HEK293 (cell line): Measurements from ENCODE around the gene ZNF275.
"Not testable (repeated sequence)": the region's sequence is repeated elsewhere in the genome, so short reads cannot be mapped to it uniquely, and the experiment has no call there.

Source experiments
- CTCF ChIA-PET: fragments of 350-600 bp; formaldehyde crosslinking; extraction: SDS; loops from one replicate; lab custom pipeline; 2021; ENCODE audit warnings: antibody characterized with exemption; lab: Yijun Ruan, JAX
- POLR2A ChIA-PET: fragments of 300-600 bp; formaldehyde crosslinking; extraction: SDS; loops from one replicate; lab custom pipeline; 2020; ENCODE audit warnings: antibody characterized with exemption, inconsistent platforms; lab: Yijun Ruan, JAX
- H3K27ac ChIP-seq: fragments of 200-500 bp; sonication (Bioruptor generic); 2 replicates; pipeline ENCODE4 v1.5.1; 2014; ENCODE audit warnings: low read depth, low read length, control low read depth, inconsistent platforms; ENCODE audit errors: extremely low read depth
- H3K36me3 ChIP-seq, 2 experiments: fragments of 200-500 bp in 1 of 2; sonication (Bioruptor generic) in 1 of 2; 1 replicate in 1 of 2; 2 replicates in 1 of 2; pipeline ENCODE4 v1.5.1; 2014 to 2017; ENCODE audit warnings: inconsistent platforms in 2 of 2, low read length in 2 of 2; ENCODE audit not compliant: control insufficient read depth in 2 of 2, insufficient read depth in 1 of 2
- H3K4me1 ChIP-seq: fragments of 200-500 bp; sonication (Bioruptor generic); 2 replicates; pipeline ENCODE4 v1.5.1; 2014; ENCODE audit warnings: mild to moderate bottlenecking, low read length, inconsistent platforms; ENCODE audit not compliant: control insufficient read depth, insufficient read depth
- H3K4me3 ChIP-seq: 2 replicates; pipeline ENCODE4 v1.5.1; 2011; ENCODE audit warnings: low read depth, mild to moderate bottlenecking, control low read depth, low read length, moderate library complexity
- H3K9me3 ChIP-seq: fragments of 200-500 bp; sonication (Bioruptor generic); 2 replicates; pipeline ENCODE4 v1.5.1; 2014; ENCODE audit warnings: low read depth, low read length, inconsistent platforms; ENCODE audit not compliant: control insufficient read depth, insufficient read depth
- FEZF1 ChIP-seq: fragments of 450-650 bp; formaldehyde crosslinking; IDR thresholded peaks from 2 replicates; pipeline ENCODE4 v1.5.1; 2016; ENCODE audit warnings: missing biosample characterization, missing genetic modification characterization
- KLF1 ChIP-seq: fragments of 450-650 bp; formaldehyde crosslinking; IDR thresholded peaks from 2 replicates; pipeline ENCODE4 v1.5.1; 2016; ENCODE audit warnings: missing biosample characterization, missing genetic modification characterization
- MEIS1 ChIP-seq: sonication (generic); formaldehyde crosslinking; IDR thresholded peaks from 2 replicates; pipeline ENCODE4 v1.8.1; 2022; ENCODE audit warnings: missing genetic modification reagents, mild to moderate bottlenecking, borderline replicate concordance
- RBAK ChIP-seq: fragments of 450-650 bp; formaldehyde crosslinking; IDR thresholded peaks from 2 replicates; pipeline ENCODE4 v1.5.1; 2016; ENCODE audit warnings: missing biosample characterization, missing genetic modification characterization
- SP7 ChIP-seq: fragments of 450-650 bp; formaldehyde crosslinking; IDR thresholded peaks from 2 replicates; pipeline ENCODE4 v1.5.1; 2016; ENCODE audit warnings: missing biosample characterization, missing genetic modification characterization
- TRIM28 ChIP-seq: IDR thresholded peaks from 2 replicates; pipeline ENCODE4 v1.6.1; 2011; ENCODE audit warnings: low read length, control low read depth, borderline replicate concordance
- WT1 ChIP-seq: fragments of 450-650 bp; formaldehyde crosslinking; IDR thresholded peaks from 2 replicates; pipeline ENCODE4 v1.5.1; 2016; ENCODE audit warnings: missing biosample characterization, missing genetic modification characterization
- ZBTB1 ChIP-seq: fragments of 450-650 bp; formaldehyde crosslinking; IDR thresholded peaks from 2 replicates; pipeline ENCODE4 v1.5.1; 2016; ENCODE audit warnings: missing biosample characterization, missing genetic modification characterization
- ZBTB20 ChIP-seq: fragments of 450-650 bp; formaldehyde crosslinking; IDR thresholded peaks from 2 replicates; pipeline ENCODE4 v1.5.1; 2016; ENCODE audit warnings: missing biosample characterization, missing genetic modification characterization
- ZFHX2 ChIP-seq: fragments of 450-650 bp; formaldehyde crosslinking; conservative IDR thresholded peaks from 2 replicates; pipeline ENCODE4 v1.5.1; 2016; ENCODE audit warnings: missing biosample characterization, missing genetic modification characterization
- ZFP3 ChIP-seq: fragments of 450-650 bp; formaldehyde crosslinking; IDR thresholded peaks from 2 replicates; pipeline ENCODE4 v1.5.1; 2016; ENCODE audit warnings: low read depth, missing biosample characterization, missing genetic modification characterization
- ZNF112 ChIP-seq: fragments of 450-650 bp; formaldehyde crosslinking; IDR thresholded peaks from 2 replicates; pipeline ENCODE4 v1.5.0; 2017; ENCODE audit warnings: missing biosample characterization, missing genetic modification characterization
- ZNF169 ChIP-seq: fragments of 450-650 bp; formaldehyde crosslinking; IDR thresholded peaks from 2 replicates; pipeline ENCODE4 v1.5.1; 2016; ENCODE audit warnings: missing biosample characterization, missing genetic modification characterization
- ZNF221 ChIP-seq: fragments of 450-650 bp; formaldehyde crosslinking; IDR thresholded peaks from 2 replicates; pipeline ENCODE4 v1.5.1; 2017; ENCODE audit warnings: missing biosample characterization, missing genetic modification characterization, borderline replicate concordance
- ZNF266 ChIP-seq: fragments of 450-650 bp; formaldehyde crosslinking; IDR thresholded peaks from 2 replicates; pipeline ENCODE4 v1.5.1; 2016; ENCODE audit warnings: missing biosample characterization, missing genetic modification characterization, low read depth
- ZNF548 ChIP-seq: fragments of 450-650 bp; formaldehyde crosslinking; IDR thresholded peaks from 2 replicates; pipeline ENCODE4 v1.5.1; 2016; ENCODE audit warnings: missing biosample characterization, missing genetic modification characterization
- ZNF560 ChIP-seq: fragments of 450-650 bp; formaldehyde crosslinking; IDR thresholded peaks from 2 replicates; pipeline ENCODE4 v1.5.1; 2017; ENCODE audit warnings: missing biosample characterization, missing genetic modification characterization, borderline replicate concordance
- ZNF777 ChIP-seq: fragments of 450-650 bp; formaldehyde crosslinking; IDR thresholded peaks from 2 replicates; pipeline ENCODE4 v1.5.1; 2017; ENCODE audit warnings: missing biosample characterization, missing genetic modification characterization, borderline replicate concordance
- ZNF785 ChIP-seq: fragments of 450-650 bp; formaldehyde crosslinking; IDR thresholded peaks from 2 replicates; pipeline ENCODE4 v1.5.1; 2016; ENCODE audit warnings: missing biosample characterization, missing genetic modification characterization
- ZSCAN23 ChIP-seq: fragments of 450-650 bp; formaldehyde crosslinking; IDR thresholded peaks from 2 replicates; pipeline ENCODE4 v1.5.1; 2016; ENCODE audit warnings: missing biosample characterization, missing genetic modification characterization
- TF ChIP-seq, protein P1 (sequence below): fragments of 450-650 bp; formaldehyde crosslinking; IDR thresholded peaks from 2 replicates; pipeline ENCODE4 v1.5.1; 2016; ENCODE audit warnings: missing biosample characterization, missing genetic modification characterization
- TF ChIP-seq, protein P2 (sequence below): fragments of 450-650 bp; formaldehyde crosslinking; IDR thresholded peaks from 2 replicates; pipeline ENCODE4 v1.5.1; 2016; ENCODE audit warnings: missing biosample characterization, missing genetic modification characterization
- TF ChIP-seq, protein P3 (sequence below): fragments of 450-650 bp; formaldehyde crosslinking; IDR thresholded peaks from 2 replicates; pipeline ENCODE4 v1.5.1; 2016; ENCODE audit warnings: missing biosample characterization, missing genetic modification characterization, low read depth

The ZNF275 gene

GRCh38 chrX:153293485-153294071, 40.4 kb upstream of the ZNF275 start:
- H3K4me3 ChIP-seq, H3K4me1 ChIP-seq, H3K36me3 ChIP-seq, H3K27ac ChIP-seq, POLR2A ChIA-PET: not testable (repeated sequence)
- CTCF ChIA-PET, result interaction anchor here (0.6 kb wide), 1 partner anchor 77 kb away, joined by 3 read pairs; no protein-coding TSS in a partner anchor
- 0 out of 2 replicates have a peak, but pooled peaks have one; percentile 15 for TF ChIP-seq ZNF548
- TF ChIP-seq, all 188 proteins: peak for 1; not testable (repeated sequence) for 187
- H3K9me3 ChIP-seq, result not testable (repeated sequence)

- H3K27ac ChIP-seq, result no peak overlapping the region
- H3K9me3 ChIP-seq, result no peaks in the 10 kb centered on the region
- POLR2A ChIA-PET, result no interaction called here
- CTCF ChIA-PET, result interaction anchor here (0.6 to 0.9 kb wide), 2 partner anchors 210 to 650 kb away, joined by 3 read pairs; no protein-coding TSS in a partner anchor
- no peak for TF ChIP-seq ZFP3 (tag by site-specific recombination)
- TF ChIP-seq, protein P1, sequence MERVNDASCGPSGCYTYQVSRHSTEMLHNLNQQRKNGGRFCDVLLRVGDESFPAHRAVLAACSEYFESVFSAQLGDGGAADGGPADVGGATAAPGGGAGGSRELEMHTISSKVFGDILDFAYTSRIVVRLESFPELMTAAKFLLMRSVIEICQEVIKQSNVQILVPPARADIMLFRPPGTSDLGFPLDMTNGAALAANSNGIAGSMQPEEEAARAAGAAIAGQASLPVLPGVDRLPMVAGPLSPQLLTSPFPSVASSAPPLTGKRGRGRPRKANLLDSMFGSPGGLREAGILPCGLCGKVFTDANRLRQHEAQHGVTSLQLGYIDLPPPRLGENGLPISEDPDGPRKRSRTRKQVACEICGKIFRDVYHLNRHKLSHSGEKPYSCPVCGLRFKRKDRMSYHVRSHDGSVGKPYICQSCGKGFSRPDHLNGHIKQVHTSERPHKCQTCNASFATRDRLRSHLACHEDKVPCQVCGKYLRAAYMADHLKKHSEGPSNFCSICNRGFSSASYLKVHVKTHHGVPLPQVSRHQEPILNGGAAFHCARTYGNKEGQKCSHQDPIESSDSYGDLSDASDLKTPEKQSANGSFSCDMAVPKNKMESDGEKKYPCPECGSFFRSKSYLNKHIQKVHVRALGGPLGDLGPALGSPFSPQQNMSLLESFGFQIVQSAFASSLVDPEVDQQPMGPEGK (tag by site-specific recombination), result no peak
- no peak for TF ChIP-seq ZNF266
- no peak for TF ChIP-seq ZBTB1 (tag by site-specific recombination)
- no peak for TF ChIP-seq ZNF169
- TF ChIP-seq, protein P2, sequence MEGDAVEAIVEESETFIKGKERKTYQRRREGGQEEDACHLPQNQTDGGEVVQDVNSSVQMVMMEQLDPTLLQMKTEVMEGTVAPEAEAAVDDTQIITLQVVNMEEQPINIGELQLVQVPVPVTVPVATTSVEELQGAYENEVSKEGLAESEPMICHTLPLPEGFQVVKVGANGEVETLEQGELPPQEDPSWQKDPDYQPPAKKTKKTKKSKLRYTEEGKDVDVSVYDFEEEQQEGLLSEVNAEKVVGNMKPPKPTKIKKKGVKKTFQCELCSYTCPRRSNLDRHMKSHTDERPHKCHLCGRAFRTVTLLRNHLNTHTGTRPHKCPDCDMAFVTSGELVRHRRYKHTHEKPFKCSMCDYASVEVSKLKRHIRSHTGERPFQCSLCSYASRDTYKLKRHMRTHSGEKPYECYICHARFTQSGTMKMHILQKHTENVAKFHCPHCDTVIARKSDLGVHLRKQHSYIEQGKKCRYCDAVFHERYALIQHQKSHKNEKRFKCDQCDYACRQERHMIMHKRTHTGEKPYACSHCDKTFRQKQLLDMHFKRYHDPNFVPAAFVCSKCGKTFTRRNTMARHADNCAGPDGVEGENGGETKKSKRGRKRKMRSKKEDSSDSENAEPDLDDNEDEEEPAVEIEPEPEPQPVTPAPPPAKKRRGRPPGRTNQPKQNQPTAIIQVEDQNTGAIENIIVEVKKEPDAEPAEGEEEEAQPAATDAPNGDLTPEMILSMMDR, result no peak
- TF ChIP-seq ZNF112 (tag by site-specific recombination), result no peak
- TF ChIP-seq ZNF785 (tag by site-specific recombination), result no peak
- no peak for TF ChIP-seq ZNF560 (tag by site-specific recombination)
- no peak for TF ChIP-seq ZNF777 (tag by site-specific recombination)
- no peak for TF ChIP-seq FEZF1 (tag by site-specific recombination)
- TF ChIP-seq KLF1 (tag by site-specific recombination), result no peak
- H3K4me3 ChIP-seq, result no peak overlapping the region
- no peaks in the 10 kb centered on the region for H3K4me1 ChIP-seq
- H3K36me3 ChIP-seq, result no peaks in the 10 kb centered on the region
Observed at GRCh38 chrX:153297376-153297775, 36.6 kb upstream of the ZNF275 start.

- peak; percentile 58 for TF ChIP-seq ZFHX2 (tag by site-specific recombination)
- TF ChIP-seq ZSCAN23 (tag by site-specific recombination), result no peak
- TF ChIP-seq, all 188 proteins: peak for 1
- no peaks in the 10 kb centered on the region for H3K36me3 ChIP-seq
- H3K4me1 ChIP-seq, result no peaks in the 10 kb centered on the region
- no peaks in the 10 kb centered on the region for H3K9me3 ChIP-seq
- ChIA-PET POLR2A (no interaction called here), CTCF (no interaction called here)
- no peak overlapping the region for H3K27ac ChIP-seq
- H3K4me3 ChIP-seq, result no peak overlapping the region
Observed at GRCh38 chrX:153299855-153300254, 34.1 kb upstream of the ZNF275 start.

- no peaks in the 10 kb centered on the region for H3K9me3 ChIP-seq
- ChIA-PET CTCF (no interaction called here), POLR2A (no interaction called here)
- TF ChIP-seq RBAK (tag by site-specific recombination) (no peak), ZBTB20 (tag by site-specific recombination) (no peak), SP7 (tag by site-specific recombination) (no peak), ZNF221 (tag by site-specific recombination) (no peak), WT1 (tag by site-specific recombination) (no peak), TRIM28 (no peak), MEIS1 (CRISPR knock-in tag) (no peak), ZNF169 (no peak)
- TF ChIP-seq, protein P3, sequence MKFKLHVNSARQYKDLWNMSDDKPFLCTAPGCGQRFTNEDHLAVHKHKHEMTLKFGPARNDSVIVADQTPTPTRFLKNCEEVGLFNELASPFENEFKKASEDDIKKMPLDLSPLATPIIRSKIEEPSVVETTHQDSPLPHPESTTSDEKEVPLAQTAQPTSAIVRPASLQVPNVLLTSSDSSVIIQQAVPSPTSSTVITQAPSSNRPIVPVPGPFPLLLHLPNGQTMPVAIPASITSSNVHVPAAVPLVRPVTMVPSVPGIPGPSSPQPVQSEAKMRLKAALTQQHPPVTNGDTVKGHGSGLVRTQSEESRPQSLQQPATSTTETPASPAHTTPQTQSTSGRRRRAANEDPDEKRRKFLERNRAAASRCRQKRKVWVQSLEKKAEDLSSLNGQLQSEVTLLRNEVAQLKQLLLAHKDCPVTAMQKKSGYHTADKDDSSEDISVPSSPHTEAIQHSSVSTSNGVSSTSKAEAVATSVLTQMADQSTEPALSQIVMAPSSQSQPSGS, result no peak
- H3K4me1 ChIP-seq, result no peaks in the 10 kb centered on the region
- no peak overlapping the region for H3K27ac ChIP-seq
- no peaks in the 10 kb centered on the region for H3K36me3 ChIP-seq
- H3K4me3 ChIP-seq, result no peak overlapping the region
Observed at GRCh38 chrX:153301746-153302145, 32.2 kb upstream of the ZNF275 start.
